Tibial artery (tissue), 4 donors: ENCODE measurements around the gene FLCN.

Experiments used
- DNase-seq, 2 donors: peaks; one replicate each; pipeline ENCODE4 v3.0.0-alpha.2; 2019
- H3K27ac ChIP-seq, 2 donors: fragments of 200-600 bp; sonication (generic) in 1 of 2; 1 replicate in 1 of 2; 2 replicates in 1 of 2; pipeline ENCODE4 v1.5.1; 2018 to 2019; ENCODE audit warnings: mild to moderate bottlenecking in 1 of 2
- H3K27me3 ChIP-seq, 2 donors: fragments of 200-600 bp; sonication (generic) in 1 of 2; one replicate each; pipeline versions ENCODE4 v1.5.1 to v1.6.0; 2016 to 2019
- H3K36me3 ChIP-seq, 3 donors: fragments of 200-600 bp; sonication (generic) in 2 of 3; one replicate each; pipeline ENCODE4 v1.5.1; 2016 to 2019; ENCODE audit warnings: mild to moderate bottlenecking in 2 of 3
- H3K4me1 ChIP-seq, 4 donors: fragments of 200-600 bp; sonication (generic) in 2 of 4; 1 replicate in 3 of 4; 2 replicates in 1 of 4; pipeline ENCODE4 v1.5.1; 2016 to 2019
- H3K4me3 ChIP-seq, 2 donors: fragments of 200-600 bp; sonication (generic) in 1 of 2; 1 replicate in 1 of 2; 2 replicates in 1 of 2; pipeline ENCODE4 v1.5.1; 2018 to 2019; ENCODE audit warnings: mild to moderate bottlenecking in 2 of 2
- H3K9me3 ChIP-seq, 3 donors: fragments of 200-600 bp; sonication (generic) in 1 of 3; one replicate each; pipeline ENCODE4 v1.5.1; 2016 to 2019
- CTCF ChIP-seq, 2 experiments: fragments of 200-600 bp in 1 of 2; fragments of 450-650 bp in 1 of 2; IDR thresholded peaks; one replicate each; pipeline ENCODE4 v1.5.1; 2017 to 2019; ENCODE audit warnings: antibody characterized with exemption in 2 of 2, mild to moderate bottlenecking in 1 of 2, moderate library complexity in 1 of 2
- intact Hi-C: fragments of 100-400 bp; cut with DNase I; formaldehyde crosslinking; loops from one replicate; pipeline ENCODE4 v1.15.0; 2023; ENCODE audit warnings: low total_unique reads

FLCN gene

GRCh38 chr17:17235212-17236174 is 1.5 kb downstream of the FLCN start:
- H3K36me3 ChIP-seq: peaks cover 15 to 24% (median 23%) of the 10 kb centered on the region in 3 donors
- H3K4me3 ChIP-seq: peak overlapping the region; percentile 90 to 95
- H3K27me3 ChIP-seq: no peaks in the 10 kb centered on the region
- peak overlapping the region; percentile 93 to 96 for H3K27ac ChIP-seq
- TF ChIP-seq CTCF (IDR thresholded peaks at IDR 0.05): no peak
- no peak for DNase-seq
- peaks cover 0 to 35% (median 18%) of the 10 kb centered on the region in 4 donors for H3K4me1 ChIP-seq
- intact Hi-C loops: loop anchor here (5.0 to 10.0 kb wide), 2 partner anchors 83 to 231 kb away; no protein-coding TSS in a partner anchor
- no peaks in the 10 kb centered on the region for H3K9me3 ChIP-seq

- intact Hi-C loops: loop anchor here (10.0 kb wide), 1 partner anchor 227 kb away; no protein-coding TSS in a partner anchor
- no peak for TF ChIP-seq CTCF (IDR thresholded peaks at IDR 0.05)
- no peak overlapping the region for H3K4me3 ChIP-seq
- peaks cover 42 to 56% (median 50%) of the 10 kb centered on the region in 3 donors for H3K36me3 ChIP-seq
- DNase-seq: peak in 1 of 2 donors; percentile 43
- H3K27me3 ChIP-seq: no peaks in the 10 kb centered on the region
- H3K9me3 ChIP-seq: no peaks in the 10 kb centered on the region
- no peak overlapping the region for H3K27ac ChIP-seq
- peaks cover 0 to 33% (median 17%) of the 10 kb centered on the region in 4 donors for H3K4me1 ChIP-seq
Measured at GRCh38 chr17:17232303-17232621, 4.7 kb downstream of the FLCN start.

DNA sequence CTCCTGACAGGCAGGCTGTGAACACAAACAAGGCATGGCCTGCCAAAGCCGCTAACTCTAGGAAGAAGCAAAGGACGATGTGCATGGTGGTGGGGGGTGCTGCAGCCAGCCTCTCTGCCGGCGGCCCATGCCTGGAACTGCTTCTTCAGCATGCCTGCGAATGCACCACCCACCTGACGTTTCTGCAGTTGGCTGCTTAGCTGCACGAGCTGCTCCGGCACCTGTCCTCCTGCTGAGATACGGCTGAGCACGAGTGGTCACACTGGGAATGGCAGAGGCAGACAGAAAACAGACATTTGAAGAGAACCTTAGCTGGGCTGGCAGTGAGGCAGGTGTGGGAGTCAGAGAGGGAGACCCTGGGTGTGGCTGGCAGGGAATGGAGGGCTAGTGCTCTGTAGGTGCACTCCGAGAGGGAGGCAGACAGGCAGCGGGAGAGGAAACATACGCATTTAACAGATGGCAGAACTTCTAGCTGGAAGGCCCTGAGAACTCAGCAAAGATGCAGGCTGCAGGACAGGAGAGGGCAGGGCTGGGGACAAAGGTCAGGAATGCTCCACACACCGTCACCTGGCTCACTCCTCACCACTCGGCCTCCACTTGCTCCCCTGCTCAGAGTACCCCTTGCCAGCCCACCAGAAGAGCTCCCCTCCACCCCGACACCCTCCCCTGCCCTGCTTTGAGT is 5.2 kb downstream of the FLCN start:
- TF ChIP-seq CTCF (IDR thresholded peaks at IDR 0.05): no peak
- peaks cover 47 to 61% (median 55%) of the 10 kb centered on the region in 3 donors for H3K36me3 ChIP-seq
- H3K27me3 ChIP-seq: no peaks in the 10 kb centered on the region
- H3K9me3 ChIP-seq: no peaks in the 10 kb centered on the region
- DNase-seq: peak in 1 of 2 donors; percentile 53
- H3K4me3 ChIP-seq: no peak overlapping the region
- H3K27ac ChIP-seq: no peak overlapping the region
- H3K4me1 ChIP-seq: peaks cover 0 to 33% (median 17%) of the 10 kb centered on the region in 4 donors
- intact Hi-C loops: loop anchor here (10.0 kb wide), 1 partner anchor 227 kb away; no protein-coding TSS in a partner anchor

GRCh38 chr17:17229416-17230384 is 7.3 kb downstream of the FLCN start:
- Histone ChIP-seq H3K9me3 (no peaks in the 10 kb centered on the region), H3K4me1 (peaks cover 0 to 17% (median 6%) of the 10 kb centered on the region in 4 donors), H3K27me3 (no peaks in the 10 kb centered on the region), H3K27ac (no peak overlapping the region), H3K36me3 (peaks cover 68 to 82% (median 76%) of the 10 kb centered on the region in 3 donors), H3K4me3 (no peak overlapping the region)
- intact Hi-C loops: loop anchor here (10.0 kb wide), 1 partner anchor 225 kb away; no protein-coding TSS in a partner anchor
- DNase-seq: no peak
- no peak for TF ChIP-seq CTCF (IDR thresholded peaks at IDR 0.05)
